Midbrain (tissue), 1 donor: ENCODE measurements around the gene LUZP2.
"Not testable (repeated sequence)": the region's sequence is repeated elsewhere in the genome, so short reads cannot be mapped to it uniquely, and the experiment has no call there.

ENCODE experiments used
- DNase-seq: peaks from one replicate; lab custom pipeline; 2025; lab: John Stamatoyannopoulos, UW

Gene LUZP2

GRCh38 chr11:24900960-24901549 is 404.2 kb downstream of the LUZP2 start:
- no peak for DNase-seq

DNA sequence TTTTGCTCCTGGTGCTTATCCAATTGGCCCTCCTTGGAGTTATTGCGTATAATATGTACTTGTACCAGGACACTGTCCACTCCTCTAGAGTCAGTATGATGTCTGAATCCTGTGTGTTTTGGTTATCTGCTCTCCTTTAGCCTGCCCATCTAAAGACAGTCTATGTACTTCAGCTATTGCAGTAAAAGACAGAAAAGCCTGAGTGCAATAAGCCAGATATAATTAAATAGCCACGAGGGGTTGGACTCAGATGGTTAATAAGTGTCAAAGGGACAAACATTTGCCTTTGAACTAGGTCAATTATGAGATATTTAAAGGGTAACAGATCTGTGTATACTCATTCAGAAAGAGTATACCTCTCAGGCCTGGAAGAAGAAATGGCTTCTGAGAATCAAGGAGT is 406.7 kb downstream of the LUZP2 start:
- no peak for DNase-seq

- no peak for DNase-seq
These were observed 428.2 kb downstream of the LUZP2 start for GRCh38 chr11:24925091-24925490.

DNA sequence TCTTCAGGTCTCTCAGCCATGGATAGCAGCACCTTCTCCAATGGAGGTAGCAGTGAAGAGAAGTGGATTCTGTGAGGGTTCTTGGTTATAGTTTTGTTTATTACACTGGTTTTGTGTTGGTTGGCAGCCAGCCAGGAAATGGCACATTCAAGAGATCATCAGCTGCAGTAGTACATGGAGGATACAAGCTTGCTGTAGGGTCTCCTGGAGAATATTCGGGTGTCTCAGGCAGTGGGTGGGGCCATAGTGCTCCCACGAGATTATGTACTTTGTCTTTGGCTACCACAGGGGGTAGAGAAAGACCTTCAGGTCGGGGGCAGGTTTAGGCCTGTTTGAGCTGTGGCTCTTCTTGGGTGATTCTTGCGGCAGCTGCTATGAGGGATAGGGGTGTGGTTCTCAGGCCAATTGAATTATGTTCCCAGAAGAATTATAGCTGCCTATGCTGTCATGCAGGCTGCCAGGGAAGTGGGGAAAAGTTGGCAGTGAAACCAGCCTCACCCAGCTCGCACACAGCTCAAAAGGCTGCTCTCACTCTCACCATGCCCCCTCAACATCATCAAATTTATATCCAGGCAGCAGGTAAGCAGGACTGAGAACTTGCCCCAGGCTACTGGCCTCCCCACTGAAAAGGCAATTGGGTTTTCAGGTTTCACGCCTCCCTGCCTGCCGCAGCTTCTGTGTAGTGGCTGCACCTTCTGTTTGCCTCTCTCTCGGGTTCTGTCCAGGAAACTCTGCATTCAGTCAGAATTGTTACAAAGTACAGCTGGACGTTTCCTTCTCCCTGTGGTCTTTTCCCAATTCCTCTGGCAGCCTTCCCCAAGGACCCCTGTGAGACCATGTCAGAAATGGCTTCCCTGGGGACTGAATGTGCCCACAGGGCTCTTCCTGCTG is 435.5 kb downstream of the LUZP2 start:
- DNase-seq = no peak

DNA sequence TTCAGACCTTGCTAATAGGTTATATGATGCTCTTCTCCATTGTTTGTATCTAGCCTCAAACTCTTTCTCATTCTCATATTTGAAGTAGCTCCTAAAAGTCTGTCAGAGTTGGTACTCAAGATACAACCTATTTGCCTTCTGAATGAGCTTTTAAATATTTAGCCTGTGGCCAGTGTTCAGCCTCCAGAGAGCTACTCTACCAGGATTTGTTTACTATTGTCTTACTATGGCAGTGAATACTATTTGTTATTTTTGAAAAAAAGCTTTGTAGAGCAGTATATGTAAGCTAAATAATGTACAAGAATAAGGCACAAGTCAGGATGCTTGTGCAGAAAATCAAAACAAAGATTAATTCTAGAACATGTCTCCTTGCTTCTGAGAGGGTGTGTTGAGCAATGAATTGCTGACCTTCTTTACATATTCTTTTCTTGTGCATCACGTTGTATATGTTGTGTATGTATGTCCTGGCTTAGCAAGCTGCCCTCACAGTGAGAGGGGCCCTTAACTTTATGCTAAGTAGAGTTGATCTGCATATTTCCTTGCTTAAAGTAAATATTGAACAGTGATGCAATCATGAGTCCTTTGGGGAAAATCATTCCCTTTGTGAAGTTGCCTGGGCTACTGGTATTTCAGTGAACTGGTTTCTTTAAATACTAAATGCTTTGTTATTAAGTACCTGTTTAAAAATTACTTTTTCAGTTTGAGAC is 438.0 kb downstream of the LUZP2 start:
- DNase-seq = no peak

DNA sequence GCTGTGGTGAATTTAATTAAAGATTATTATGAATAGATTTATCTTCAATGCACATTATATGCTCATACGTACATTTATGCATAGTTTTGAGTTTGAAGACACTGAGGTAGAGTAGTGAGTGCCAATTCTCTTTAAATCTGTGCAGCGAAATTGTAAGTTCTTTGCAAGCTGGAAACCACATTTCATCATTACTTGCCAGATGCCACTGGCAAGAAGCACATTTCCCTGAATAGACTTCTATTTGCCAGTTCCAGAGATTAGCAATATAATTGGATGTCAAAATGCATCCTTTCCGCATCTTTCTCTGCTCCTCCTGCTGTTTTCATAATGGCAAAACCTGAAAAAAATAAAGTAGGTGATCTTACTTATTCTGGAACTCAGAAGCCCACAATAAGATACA is 448.0 kb downstream of the LUZP2 start:
- DNase-seq = no peak

DNA sequence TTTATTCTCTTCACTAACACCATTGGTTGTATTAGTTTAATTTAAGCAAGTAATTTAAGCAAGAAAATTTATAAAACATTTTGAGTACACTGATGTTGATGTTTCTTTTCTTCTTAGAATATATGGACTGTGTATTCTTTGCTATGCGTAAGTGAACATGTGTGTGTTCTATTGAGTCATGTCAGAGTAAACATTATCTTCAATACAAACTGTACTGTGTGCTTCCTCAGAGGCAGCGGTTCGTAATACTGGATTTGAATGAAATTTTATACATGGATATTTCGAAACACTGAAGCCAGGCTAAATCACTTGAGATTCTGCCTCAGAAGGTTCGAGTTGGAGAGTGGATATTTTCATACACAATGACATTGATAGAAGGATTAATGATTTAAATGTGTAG is 452.6 kb downstream of the LUZP2 start:
- DNase-seq = no peak

GRCh38 chr11:24963852-24964251 is 467.0 kb downstream of the LUZP2 start:
- no peak for DNase-seq

GRCh38 chr11:24965748-24966147 is 468.9 kb downstream of the LUZP2 start:
- no peak for DNase-seq

GRCh38 chr11:24993903-24994302 is 497.1 kb downstream of the LUZP2 start:
- not testable (repeated sequence) for DNase-seq

DNA sequence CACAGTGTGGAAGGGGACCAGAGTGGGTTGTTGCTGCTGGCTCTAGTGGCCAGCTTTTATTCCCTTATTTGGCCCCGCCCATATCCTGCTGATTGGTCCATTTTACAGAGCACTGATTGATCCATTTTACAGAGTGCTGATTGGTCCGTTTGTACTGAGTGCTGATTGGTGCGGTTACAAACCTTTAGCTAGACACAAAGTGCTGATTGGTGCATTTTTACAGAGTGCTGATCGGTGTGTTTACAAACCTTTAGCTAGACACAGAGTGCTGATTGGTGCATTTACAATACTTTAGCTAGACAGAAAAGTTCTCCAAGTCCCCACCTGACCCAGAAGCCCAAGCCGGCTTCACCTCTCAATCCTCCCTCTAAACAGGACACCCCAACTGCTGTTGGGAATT is 503.1 kb downstream of the LUZP2 start:
- not testable (repeated sequence) for DNase-seq

DNA sequence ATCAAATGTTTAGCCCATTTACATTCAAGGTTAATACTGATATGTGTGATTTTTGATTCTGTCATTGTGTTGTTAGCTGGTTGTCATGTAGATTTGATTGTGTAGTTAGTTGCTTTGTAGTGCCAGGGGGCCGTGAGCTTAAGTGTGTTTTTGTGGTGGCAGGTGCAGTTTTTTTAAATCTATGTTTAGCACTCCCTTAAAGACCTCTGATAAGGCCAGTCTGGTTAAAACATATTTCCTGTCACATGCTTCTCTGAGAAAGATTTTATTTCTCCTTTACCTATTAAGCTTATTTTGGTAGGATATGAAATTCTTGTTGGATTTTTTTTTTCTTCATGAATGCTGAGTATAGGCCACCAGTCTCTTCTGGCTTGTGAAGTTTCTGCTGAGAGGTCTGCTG is 540.6 kb downstream of the LUZP2 start:
- DNase-seq = no peak

GRCh38 chr11:25038131-25038530 is 541.3 kb downstream of the LUZP2 start:
- no peak for DNase-seq

GRCh38 chr11:25039165-25039564 is 542.3 kb downstream of the LUZP2 start:
- no peak for DNase-seq

- DNase-seq = no peak
These were observed 551.8 kb downstream of the LUZP2 start for GRCh38 chr11:25048632-25049031.

DNA sequence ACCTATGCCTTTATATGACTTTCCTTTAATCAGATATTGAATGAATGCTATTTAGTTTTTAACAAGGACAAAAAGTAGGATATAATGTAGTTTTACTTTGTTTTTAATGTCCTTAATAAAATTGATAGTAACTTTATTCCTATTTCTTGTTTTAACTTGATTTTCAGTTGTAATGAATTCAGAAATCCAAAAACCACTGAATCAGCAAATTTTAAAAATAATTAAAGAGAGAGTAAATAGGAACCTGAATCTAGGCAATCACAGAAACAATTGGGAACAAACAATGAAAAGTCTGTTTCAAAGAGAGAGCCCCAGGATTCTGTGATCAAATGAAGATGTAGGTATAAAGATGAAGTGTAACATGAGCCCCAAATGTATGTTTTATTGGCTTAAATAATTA is 556.0 kb downstream of the LUZP2 start:
- DNase-seq = no peak

GRCh38 chr11:25057861-25058260 is 561.0 kb downstream of the LUZP2 start:
- DNase-seq = no peak

DNA sequence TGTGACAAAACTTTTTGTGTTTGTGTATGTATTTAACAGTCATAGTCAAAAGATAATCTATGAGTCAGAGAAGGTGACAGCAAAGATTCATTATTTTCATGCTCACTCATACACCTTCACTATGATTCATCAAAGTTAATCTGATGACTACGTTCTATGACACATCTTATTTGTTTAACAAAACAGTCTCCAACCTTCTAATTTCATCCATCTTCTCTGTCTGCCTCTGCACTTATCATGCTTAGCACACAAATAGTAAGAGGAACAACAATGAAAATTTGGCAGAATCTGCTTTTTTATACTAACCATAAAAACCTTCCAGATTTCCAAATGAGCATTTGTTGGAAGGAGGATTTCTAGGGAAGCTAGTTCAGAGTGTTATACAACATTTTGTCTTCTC is 568.9 kb downstream of the LUZP2 start:
- no peak for DNase-seq

GRCh38 chr11:25066706-25067105 is 569.9 kb downstream of the LUZP2 start:
- DNase-seq = no peak

DNA sequence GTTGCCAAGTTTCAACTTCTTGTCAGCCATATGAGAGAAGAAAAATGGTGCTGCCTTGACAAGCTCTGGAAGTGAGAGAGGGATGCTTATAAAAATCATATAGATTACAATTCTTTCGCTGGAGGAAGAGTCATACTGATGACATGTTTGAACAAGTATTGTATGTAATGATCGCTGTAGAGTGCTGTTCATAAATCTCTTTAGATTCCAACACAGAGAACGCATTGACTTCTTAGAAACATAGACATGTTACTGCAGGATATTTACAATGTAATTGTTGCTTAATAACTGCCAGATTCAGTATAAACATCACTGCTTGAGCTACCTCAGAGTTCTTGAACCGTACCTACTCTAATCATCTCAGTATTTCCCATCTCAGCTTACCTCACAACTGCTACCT is 571.6 kb downstream of the LUZP2 start:
- no peak for DNase-seq

GRCh38 chr11:25094085-25094802 is 597.4 kb downstream of the LUZP2 start:
- DNase-seq = no peak

GRCh38 chr11:25119416-25119815 is 622.6 kb downstream of the LUZP2 start:
- DNase-seq = no peak
